ENCODE results near the gene KEAP1.

The KEAP1 gene

DNA sequence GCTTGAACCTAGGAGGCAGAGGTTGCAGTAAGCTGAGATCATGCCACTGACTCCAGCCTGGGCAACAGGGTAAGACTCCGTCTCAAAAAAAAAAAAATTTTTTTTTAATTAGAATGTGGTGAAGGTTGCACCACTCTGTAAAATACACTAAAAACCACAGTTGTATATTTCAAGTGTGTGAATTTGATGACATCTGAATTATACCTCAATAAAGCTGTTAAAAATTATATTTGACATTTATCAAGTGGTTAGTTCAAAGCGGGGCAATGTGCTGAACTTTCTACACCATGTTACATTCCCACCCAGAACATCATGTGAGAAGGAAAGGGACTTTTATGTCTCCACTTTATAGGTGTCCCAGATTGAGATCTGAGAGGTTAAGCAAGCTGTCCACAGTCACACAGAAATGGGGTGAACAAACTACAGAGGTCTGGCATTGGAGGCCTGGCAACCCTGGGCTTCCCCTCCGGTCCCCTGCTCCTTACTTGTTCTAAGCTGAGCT, 20.0 kb upstream of the KEAP1 start:
- no peak for DNase-seq (ENCODE audit: low read depth in 3 of 3)

GRCh38 chr19:10521461-10522171, 18.5 kb upstream of the KEAP1 start:
- no peak for DNase-seq (ENCODE audit: low read depth in 3 of 3)

DNA sequence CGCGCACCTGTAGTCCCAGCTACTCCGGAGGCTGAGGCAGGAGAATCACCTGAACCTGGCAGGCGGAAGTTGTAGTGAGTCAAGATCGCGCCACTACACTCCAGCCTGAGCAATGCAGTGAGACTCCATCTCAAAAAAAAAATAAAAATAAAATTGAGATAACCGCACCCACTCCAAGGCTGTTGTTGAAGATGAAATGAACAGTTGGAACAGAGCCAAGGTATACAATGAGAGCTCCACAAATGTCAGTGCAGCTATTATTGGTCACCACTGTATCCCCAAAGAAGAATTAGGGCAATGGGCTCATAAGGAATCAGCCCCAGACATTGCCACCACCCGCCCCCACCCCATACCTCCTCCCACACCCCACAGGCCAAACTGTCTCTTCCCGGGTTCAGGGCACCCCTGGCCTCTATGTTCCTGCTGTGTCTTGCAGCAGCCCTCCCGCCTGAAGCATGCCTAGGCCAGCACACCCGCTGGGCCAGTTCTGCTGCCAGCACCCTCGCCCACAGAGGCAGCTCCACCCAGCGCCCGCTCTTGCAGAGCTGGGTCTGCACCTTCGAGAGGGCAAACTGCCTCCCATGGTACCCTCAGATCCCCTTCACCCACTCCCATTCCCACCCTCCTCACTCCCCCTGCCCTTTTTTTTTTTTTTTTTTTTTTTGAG, 17.6 kb upstream of the KEAP1 start:
- DNase-seq (ENCODE audit: low read depth in 3 of 3): no peak

DNA sequence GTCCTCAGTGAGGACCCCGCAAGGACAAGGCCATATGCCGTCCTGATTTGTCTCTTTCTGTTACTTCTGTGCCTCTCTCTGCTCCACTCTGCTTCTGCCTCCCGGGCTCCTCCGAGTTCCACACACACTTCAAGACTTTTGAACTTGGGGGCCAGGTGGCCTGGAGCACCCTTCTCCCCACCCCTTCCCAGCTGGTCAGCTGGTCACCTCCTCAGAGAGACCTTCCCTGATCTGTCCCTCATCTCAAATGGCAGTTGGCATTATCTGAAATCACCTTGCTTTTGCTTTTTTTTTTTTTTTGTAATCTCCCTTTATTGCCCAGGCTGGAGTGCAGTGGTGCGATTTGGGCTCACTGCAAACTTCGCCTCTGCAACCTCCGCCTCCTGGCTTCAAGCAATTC, 16.3 kb upstream of the KEAP1 start:
- no peak for DNase-seq (ENCODE audit: low read depth in 3 of 3)

DNA sequence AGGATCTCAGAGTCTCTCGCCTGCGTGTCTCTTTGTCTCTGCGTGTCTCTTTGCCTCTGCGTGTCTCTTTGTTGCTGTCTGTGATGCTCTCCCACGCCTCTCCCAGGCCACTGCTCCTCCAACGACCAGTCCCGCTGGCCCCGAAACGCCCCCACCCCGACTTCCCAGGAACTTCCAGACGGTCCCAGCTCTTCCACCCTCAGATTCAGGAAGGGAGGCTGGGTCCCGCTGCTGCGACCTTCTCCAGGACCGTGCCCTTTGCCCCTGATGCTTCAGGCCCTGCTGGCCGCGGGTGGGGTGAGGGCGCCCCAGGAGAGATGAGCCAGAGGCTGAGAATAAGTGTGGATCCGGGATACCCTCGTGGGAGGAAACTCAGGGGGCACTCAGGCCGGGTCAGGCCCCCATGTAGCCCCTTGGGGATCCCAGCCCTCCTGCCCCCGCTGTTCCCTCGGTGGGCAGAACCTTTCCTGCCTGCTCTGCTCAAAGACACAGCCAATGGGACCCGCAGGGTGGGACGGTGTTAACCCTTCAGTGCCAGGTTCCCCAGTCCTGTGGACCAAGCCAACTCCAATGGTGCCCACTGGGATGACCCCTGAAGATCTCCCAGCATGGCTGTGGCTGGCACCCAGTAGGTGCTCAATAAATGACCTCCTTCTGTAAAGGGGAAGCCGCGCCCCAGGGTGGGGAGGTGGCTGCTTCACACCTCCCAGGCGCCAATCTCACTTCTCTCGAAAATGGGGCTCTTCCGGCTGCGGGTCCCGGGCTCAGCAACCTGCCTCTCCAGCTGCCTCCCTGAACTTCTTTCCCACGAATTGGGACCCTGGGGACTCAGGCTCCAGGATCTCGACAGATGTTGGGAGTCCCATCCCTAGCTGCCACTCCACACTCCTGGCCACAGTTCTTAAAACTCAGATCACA, 15.5 kb upstream of the KEAP1 start:
- DNase-seq (ENCODE audit: low read depth in 3 of 3): no peak

DNA sequence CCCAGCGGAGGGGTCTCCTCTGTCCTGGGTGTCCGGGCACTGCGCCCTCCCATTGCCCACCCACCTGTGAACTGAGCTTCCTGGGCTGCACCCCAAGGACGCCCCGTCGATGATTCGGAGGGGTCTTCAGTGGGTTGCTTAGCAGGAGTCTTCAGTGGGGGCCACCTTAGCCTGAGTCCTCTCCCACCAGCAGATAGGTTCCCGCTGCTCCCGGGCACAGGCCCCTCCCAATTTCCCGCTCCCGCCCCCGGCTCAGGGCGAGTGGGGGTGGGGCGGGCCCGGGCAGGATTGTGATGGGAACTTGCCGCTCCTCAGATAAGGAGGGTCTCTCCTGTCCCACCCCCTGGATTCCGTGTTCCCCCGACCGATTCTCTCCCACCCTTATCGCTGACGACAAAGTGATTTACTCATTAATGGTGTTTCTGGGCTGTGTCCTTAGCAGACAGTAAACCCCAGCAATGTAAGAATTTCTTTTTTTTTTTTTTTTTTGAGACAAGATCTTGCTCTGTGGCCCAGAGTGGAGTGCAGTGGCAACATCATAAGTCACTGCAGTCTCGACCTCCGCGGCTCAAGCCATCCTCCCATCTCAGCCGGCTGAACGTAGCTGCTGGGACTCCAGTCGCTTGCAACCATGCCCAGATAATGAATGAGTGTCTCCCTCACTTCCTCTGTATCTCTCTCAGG, 14.7 kb upstream of the KEAP1 start:
- no peak for DNase-seq (ENCODE audit: low read depth in 3 of 3)

- no peak for DNase-seq (ENCODE audit: low read depth in 3 of 3)
Measured at GRCh38 chr19:10517361-10517759, 14.2 kb upstream of the KEAP1 start, which contains the start of gene S1PR5. S1PR5 (minus strand) TSS chr19:10517447; CDS start chr19:10515011, 2,436 bp downstream.

- no peak for DNase-seq (ENCODE audit: low read depth in 3 of 3)
Measured at GRCh38 chr19:10516671-10517286, 13.6 kb upstream of the KEAP1 start.

GRCh38 chr19:10516064-10516385, 12.9 kb upstream of the KEAP1 start:
- DNase-seq (ENCODE audit: low read depth in 3 of 3): no peak

DNA sequence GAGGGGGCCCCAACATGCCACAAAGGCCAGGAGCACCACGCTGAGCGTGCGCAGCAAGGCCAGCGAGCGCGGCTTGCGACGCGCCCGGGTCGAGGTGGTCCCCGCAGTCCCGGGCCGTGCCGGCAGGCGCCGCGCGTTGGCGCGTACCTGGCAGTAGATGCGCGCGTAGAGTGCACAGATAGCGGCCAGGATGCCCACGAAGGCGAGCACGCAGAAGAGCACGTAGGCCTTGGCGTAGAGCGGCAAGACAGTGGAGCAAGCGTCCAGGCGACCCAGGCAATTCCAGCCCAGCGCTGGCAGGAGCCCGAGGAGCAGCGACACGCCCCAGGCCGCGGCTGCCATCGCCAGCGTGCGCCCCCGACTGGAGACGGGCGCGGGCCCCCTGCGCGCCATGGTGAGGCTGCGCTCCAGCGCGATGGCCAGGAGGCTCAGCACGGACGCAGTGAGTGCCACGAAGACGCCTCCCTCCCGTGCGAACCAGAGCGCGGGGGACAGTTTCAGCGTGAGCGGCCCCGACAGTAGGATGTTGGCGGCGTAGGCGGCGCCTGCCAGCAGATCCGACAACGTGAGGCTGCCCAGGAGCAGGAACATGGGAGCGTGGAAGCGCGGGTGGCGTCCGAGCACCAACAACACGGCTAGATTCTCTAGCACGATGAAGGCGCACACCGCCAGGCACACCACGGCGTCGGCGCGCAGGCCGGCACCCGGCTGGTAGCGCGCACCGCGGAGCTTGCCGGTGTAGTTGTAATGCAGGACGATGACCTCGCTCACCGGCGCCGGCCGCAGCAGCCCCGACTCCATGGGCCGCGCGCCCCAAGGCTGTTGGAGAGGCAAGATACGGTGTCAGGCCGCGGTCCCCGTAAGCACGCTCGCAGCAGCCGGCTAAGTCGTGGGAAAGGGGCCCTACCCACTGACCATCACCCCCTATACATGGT, 11.3 kb upstream of the KEAP1 start:
- peak in 1 of 3 donors; percentile 12 for DNase-seq (ENCODE audit: low read depth in 3 of 3)

GRCh38 chr19:10513223-10513622, 10.1 kb upstream of the KEAP1 start:
- DNase-seq (ENCODE audit: low read depth in 3 of 3): no peak

DNA sequence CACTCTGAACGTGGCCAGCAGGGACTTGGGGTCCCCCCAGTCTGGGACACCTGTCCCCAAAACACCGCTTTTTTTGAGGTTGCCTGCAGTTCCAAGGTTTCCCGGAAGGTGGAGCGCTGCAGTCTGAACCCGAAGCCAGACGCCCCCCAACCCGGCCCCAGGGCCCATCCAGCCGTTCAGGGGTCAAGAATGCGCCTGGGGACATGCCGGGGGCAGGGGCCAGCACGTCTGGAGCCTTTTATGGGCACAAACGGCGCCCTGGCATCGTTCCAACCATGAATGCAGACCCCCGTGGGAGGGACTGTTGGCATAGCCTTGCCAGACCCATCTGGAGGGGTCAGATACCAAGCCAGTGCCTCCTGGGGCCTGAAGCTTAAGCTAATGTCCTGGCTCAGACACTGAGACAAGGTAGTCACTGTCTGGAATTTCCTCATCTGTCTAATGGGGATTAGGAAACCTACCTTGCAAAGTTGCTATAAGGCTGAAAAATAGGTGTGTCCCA, 7.2 kb upstream of the KEAP1 start:
- DNase-seq (ENCODE audit: low read depth in 3 of 3): peak in 2 of 3 donors; percentile 15 to 28

DNA sequence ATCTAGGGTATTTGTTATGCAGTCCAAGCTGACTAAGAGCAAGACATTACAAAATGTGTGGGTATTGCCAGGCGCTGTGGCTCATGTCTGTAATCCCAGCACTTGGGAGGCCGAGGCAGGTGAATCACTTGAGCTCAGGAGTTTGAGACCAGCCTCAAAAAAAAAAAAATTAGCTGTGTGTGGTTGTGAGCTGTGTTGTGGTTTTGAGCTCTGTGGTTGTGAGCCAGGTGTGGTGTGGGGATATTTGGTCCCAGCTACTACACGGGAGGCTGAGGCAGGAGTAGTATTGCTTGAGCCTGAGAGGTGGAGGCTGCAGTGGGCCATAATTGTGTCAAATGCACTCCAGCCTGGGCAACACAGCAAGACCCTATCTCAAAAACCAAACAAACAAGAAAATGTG, 5.6 kb upstream of the KEAP1 start:
- peak in 2 of 3 donors; percentile 16 to 47 for DNase-seq (ENCODE audit: low read depth in 3 of 3)

DNA sequence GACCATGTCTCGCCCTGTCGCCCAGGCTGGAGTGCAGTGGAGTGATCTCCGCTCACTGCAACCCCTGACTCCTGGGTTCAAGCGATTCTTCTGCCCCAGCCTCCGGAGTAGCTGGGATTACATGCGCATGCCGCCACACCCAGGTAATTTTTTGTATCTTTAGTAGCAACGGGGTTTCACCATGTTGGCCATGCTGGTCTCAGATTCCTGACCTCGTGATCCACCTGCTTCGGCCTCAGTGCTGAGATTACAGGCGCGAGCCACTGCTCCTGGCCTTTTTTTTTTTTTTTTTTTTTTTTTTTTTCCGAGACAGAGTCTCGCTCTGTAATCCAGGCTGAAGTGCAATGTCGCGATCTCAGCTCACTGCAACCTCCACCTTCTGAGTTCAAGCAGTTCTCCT, 4.9 kb upstream of the KEAP1 start:
- DNase-seq (ENCODE audit: low read depth in 3 of 3): no peak

DNA sequence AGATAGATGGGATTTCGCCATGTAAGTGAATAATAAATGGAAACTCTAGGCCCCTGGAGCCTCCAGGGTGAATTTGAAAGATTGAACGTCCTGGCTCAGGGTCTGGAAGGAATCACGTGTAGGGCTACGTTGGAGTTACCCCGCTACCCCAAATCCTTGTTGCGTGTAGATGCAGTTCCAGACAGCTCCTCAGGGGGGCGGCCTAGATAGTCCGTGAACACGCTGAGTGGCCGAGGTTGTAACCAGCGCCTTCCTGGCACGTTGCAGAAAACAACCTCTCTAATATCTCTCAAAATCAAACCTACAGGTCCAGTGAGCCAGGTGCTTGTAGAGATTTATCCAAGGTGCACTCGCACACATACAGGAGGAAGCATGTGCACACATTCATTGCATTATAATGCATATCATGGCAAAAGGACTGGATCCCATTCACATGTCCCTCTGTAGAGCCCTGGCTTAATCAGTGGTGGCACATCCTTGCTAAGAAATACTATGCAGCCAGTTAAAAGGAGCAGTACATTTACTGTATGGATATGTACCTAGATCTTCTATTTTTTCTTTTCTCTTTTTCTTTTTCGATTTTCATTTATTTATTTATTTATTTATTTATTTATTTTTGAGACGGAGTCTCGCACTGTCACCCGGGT, 2.5 kb upstream of the KEAP1 start:
- DNase-seq (ENCODE audit: low read depth in 3 of 3): peak; percentile 68 to 83 (median 75)

GRCh38 chr19:10502524-10503001, 593 bp downstream of the KEAP1 start:
- DNase-seq (ENCODE audit: low read depth in 3 of 3): peak; percentile 82 to 88 (median 86)

DNA sequence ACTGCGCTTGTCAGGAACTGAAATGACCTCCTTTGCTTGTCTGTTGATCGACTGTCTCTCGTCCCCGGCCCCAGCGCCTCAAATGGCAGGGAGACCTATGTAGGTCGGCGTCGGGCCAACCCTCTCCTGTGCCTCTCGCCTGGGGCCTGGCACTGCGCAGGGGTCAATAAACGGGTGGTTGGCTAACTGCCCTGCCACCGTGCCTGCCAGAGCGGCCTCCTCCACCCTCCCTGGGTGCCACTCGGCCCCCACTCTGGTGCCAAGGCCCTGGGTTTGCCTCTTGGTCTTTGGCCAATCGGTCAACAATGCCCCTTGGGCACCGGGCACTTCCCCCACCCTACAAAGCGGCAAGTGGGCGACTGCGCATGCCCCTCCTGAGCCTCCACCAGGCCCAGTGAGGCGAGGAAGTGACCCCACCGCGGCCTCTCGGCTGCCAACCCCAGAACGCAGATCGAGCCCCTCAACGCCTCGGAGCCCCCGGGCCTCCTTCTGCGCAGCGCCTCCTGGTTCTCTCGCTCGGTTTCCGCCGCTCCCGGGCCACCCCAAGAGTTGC, 1.1 kb downstream of the KEAP1 start:
- DNase-seq (ENCODE audit: low read depth in 3 of 3): peak in 1 of 3 donors; percentile 7

DNA sequence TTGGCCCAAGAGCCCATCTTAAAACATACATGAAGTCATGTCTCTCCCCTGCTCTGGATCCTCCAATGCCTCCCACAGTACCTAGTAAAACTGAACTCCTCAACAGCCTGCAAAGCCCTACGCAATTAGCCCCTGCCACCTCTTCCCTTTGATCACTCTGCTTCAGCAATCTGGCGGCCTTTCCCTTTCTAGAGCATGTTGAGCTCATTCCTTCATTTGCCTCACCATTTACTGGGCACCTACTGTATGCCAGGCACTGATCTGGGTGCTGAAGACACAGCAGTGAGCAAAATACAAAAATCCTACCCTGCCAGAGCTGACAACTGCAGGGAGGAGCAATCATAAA, 2.9 kb downstream of the KEAP1 start:
- DNase-seq (ENCODE audit: low read depth in 3 of 3): no peak
